ENCODE measurements around the gene IFT74. TPM values are rescaled to one million over a fixed set of nuclear protein-coding genes. Genes with fewer than 3 reads are reported as not detected.

IFT74 gene
- total and polyA plus RNA-seq, 10 of the 15 experiments (the other 5 are each of a cell fraction or from before 2014, with no cell fraction given): 7.6 to 15.4 (median 12.3) TPM

- no peak for TF ChIP-seq IRF4 (IDR thresholded peaks at IDR 0.05; ENCODE audit: low read depth, low read length)
- no peak for TF ChIP-seq NBN (IDR thresholded peaks at IDR 0.05)
- no peak for TF ChIP-seq CHD1 (IDR thresholded peaks at IDR 0.05; ENCODE audit: low read depth, low read length)
These were observed 27.1 kb downstream of the IFT74 start (continued) for GRCh38 chr9:26983340-26983739.

GRCh38 chr9:26995810-26996209, 39.6 kb downstream of the IFT74 start:
- TF ChIP-seq CHD4 (IDR thresholded peaks at IDR 0.05) (no peak), TBL1XR1 (IDR thresholded peaks at IDR 0.05; ENCODE audit: low read depth, low read length) (no peak), NR2F1 (conservative IDR thresholded peaks at IDR 0.05) (no peak), TAF1 (IDR thresholded peaks at IDR 0.05; ENCODE audit: borderline replicate concordance, low read depth, low read length) (no peak), PAX8 (IDR thresholded peaks at IDR 0.05) (no peak), SREBF1 (IDR thresholded peaks at IDR 0.05; ENCODE audit: low read length) (no peak), BCL3 (IDR thresholded peaks at IDR 0.05; ENCODE audit: borderline replicate concordance, insufficient read depth, low read depth, low read length, poor library complexity, severe bottlenecking) (no peak), ZNF622 (IDR thresholded peaks at IDR 0.05) (no peak), EED (IDR thresholded peaks at IDR 0.05; ENCODE audit: low read depth) (no peak), MEF2B (IDR thresholded peaks at IDR 0.05; ENCODE audit: partially characterized antibody, poor library complexity, severe bottlenecking) (no peak), BHLHE40 (IDR thresholded peaks at IDR 0.05; ENCODE audit: borderline replicate concordance in 1 of 2, low read depth in 2 of 2, low read length in 1 of 2) (no peak), MTA3 (IDR thresholded peaks at IDR 0.05; ENCODE audit: borderline replicate concordance, low read length) (no peak), TARDBP (IDR thresholded peaks at IDR 0.05; ENCODE audit: borderline replicate concordance) (no peak), TCF7 (IDR thresholded peaks at IDR 0.05; ENCODE audit: borderline replicate concordance) (no peak)
- TF ChIP-seq, protein P1, sequence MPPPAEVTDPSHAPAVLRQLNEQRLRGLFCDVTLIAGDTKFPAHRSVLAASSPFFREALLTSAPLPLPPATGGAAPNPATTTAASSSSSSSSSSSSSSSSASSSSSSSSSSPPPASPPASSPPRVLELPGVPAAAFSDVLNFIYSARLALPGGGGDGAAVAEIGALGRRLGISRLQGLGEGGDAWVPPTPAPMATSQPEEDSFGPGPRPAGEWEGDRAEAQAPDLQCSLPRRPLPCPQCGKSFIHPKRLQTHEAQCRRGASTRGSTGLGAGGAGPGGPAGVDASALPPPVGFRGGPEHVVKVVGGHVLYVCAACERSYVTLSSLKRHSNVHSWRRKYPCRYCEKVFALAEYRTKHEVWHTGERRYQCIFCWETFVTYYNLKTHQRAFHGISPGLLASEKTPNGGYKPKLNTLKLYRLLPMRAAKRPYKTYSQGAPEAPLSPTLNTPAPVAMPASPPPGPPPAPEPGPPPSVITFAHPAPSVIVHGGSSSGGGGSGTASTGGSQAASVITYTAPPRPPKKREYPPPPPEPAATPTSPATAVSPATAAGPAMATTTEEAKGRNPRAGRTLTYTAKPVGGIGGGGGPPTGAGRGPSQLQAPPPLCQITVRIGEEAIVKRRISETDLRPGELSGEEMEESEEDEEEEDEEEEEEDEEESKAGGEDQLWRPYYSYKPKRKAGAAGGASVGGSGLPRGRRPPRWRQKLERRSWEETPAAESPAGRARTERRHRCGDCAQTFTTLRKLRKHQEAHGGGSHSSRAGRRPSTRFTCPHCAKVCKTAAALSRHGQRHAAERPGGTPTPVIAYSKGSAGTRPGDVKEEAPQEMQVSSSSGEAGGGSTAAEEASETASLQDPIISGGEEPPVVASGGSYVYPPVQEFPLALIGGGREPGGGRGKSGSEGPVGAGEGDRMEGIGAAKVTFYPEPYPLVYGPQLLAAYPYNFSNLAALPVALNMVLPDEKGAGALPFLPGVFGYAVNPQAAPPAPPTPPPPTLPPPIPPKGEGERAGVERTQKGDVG (CRISPR knock-in tag; IDR thresholded peaks at IDR 0.05): no peak
- POLR2A ChIA-PET: interaction anchor here (1.5 kb wide), 1 partner anchor 13 kb away, joined by 4 read pairs; no protein-coding TSS in a partner anchor

More at GRCh38 chr9:26995810-26996209, 39.6 kb downstream of the IFT74 start:
- in situ Hi-C loops (cut with MboI) (no loop called here), intact Hi-C loops (cut with micrococcal nuclease; ENCODE audit: unreplicated experiment) (no loop called here)
- ATAC-seq (no peak), DNase-seq (ENCODE audit: low read depth, low spot score) (no peak), FAIRE-seq (no peak)
- H3K9ac ChIP-seq (ENCODE audit: control insufficient read depth, insufficient read depth, low read length): no peak overlapping the region
- H3K9me3 ChIP-seq (replicated peaks; ENCODE audit: control insufficient read depth, insufficient read depth, low read length): no peaks in the 10 kb centered on the region
- WGBS (ENCODE audit: insufficient coverage, insufficient replicate concordance, low lambda C conversion rate, missing lambda C conversion rate): 93% methylated on average over 2 of the region's 2 CpGs
- no peak overlapping the region for H3K4me2 ChIP-seq (ENCODE audit: control insufficient read depth, insufficient read depth)
- ChIA-PET CTCF (interaction anchor here (1.3 kb wide), 1 partner anchor 12 kb away, joined by 3 read pairs; no protein-coding TSS in a partner anchor), RAD21 (ENCODE audit: unreplicated experiment) (no interaction called here), SMC1A (ENCODE audit: uncharacterized antibody, unreplicated experiment) (no interaction called here)
- no peaks in the 10 kb centered on the region for H3K36me3 ChIP-seq (ENCODE audit: control insufficient read depth in 2 of 2, insufficient read depth in 2 of 2, low read length in 1 of 2)
- H2AFZ ChIP-seq (ENCODE audit: control insufficient read depth, low read depth, low read length): no peak overlapping the region
- BruUV-seq (replicated peaks): no TSS peak
- no peaks in the 10 kb centered on the region for H3K79me2 ChIP-seq (ENCODE audit: control insufficient read depth, insufficient read depth, low read length)
- H3K27ac ChIP-seq (ENCODE audit: control insufficient read depth, insufficient read depth): no peak overlapping the region
- no peaks in the 10 kb centered on the region for H3K4me1 ChIP-seq (ENCODE audit: control insufficient read depth, insufficient read depth, low read length)
- no peaks in the 10 kb centered on the region for H4K20me1 ChIP-seq (ENCODE audit: control insufficient read depth, insufficient read depth)
- H3K27me3 ChIP-seq (replicated peaks in 1 of 2; ENCODE audit: control insufficient read depth in 2 of 2, insufficient read depth in 2 of 2, low read length in 1 of 2): no peaks in the 10 kb centered on the region
- no peak overlapping the region for H3K4me3 ChIP-seq

Measured in GM12878 (cell line).